NOMO-1 (cell line): Measurements from ENCODE around the gene RFX1.
A peak's percentile ranks its signal among the peaks of the same experiment; 100 is the strongest.
"Not testable (repeated sequence)": the region's sequence is repeated elsewhere in the genome, so short reads cannot be mapped to it uniquely, and the experiment has no call there.

Experiments
- DNase-seq, 2 experiments: peaks; one replicate each; lab custom pipeline; 2025; ENCODE audit not compliant: unreplicated experiment in 2 of 2; lab: John Stamatoyannopoulos, UW

The RFX1 gene

GRCh38 chr19:13938301-13939064, 67.6 kb downstream of the RFX1 start, which contains the start of gene PODNL1:
PODNL1 (minus strand) TSS chr19:13938417; CDS start chr19:13938181, 236 bp downstream.
- no peak for DNase-seq

DNA sequence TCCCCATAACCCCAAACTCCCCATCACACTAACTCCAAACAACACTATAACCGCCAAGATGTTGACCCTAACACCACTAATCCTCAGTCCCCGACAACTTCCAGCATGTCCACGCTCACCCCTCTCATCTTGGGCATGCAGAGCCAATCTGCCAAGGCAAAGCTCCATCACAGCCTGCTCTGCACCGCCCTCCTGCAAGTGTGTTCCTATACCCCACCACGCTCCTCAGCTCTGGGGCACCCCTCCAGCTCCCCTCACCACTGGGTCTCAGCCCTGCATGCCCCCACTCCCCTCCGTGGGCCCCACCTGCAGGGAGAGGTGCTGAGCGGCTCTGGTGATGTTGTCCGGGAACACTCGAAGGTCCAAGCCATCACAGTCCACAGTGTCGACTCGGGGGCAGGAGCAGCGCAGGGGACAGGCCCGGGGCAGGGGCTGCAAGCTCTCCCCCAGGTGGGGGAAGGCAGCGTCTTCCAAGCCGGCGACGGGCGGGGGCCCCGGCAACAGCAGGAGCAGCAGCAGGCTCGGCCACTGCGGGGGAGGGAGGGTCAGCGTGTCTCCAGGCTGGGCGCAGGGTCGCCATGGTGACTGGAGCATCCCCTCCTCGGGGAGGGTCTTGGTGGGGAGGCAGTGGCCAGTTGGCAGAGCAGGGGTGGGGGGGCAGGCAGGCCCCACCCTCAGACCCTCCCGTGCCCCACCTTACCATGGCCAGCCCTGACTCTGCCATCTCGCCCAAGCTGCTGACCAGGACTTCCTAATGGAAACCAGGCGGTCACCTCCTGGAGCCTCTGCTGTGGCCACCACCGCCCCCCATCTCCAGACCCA, 68.4 kb downstream of the RFX1 start:
- no peak for DNase-seq

- DNase-seq = no peak
These were observed 70.2 kb downstream of the RFX1 start for GRCh38 chr19:13935765-13936510.

GRCh38 chr19:13934785-13935109, 71.4 kb downstream of the RFX1 start:
- no peak for DNase-seq

DNA sequence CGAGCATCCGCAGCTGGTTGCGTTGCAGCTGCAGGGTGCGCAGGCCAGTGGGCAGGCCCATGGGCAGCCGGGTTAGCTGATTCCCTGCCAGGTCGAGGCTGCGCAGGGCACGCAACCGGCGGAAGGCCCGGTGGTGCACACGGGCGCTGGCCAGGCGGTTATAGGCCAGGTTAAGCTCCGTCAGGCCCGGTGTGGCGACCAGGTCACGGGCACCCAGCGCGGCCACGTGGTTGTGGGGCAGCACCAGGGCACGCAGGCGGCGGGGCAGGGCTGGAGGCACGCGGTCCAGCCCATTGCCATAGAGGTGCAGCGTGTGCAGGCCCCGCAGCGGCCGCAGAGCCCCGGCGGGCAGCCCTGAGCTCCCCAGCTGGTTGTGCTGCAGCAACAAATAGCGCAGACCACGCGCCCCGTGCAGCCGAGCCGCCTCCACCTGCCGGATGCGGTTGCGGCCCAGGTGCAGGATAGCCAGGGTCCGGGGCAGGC, 73.2 kb downstream of the RFX1 start:
- no peak for DNase-seq

DNA sequence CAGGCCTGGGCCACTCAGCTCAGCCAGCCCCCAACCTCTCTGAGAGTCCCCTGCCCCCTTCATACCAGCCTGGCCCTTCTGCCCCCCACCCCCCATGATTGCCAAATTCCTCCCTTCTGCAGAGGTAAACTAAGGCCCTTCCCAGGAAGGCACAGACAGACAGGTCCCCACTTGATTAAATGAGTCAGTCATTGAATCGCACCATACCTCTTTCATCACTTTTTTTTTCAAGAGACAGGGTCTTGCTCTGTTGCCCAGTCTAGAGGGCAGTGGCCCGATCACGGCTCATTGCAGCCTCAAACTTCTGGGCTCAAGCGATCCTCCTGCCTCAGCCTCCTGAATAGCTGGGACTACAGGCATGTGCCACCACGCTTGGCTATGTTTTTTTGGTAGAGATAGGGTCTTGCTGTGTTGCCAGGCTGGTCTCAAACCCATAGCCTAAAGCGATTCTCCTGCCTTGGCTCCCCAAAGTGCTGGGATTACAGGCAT, 73.9 kb downstream of the RFX1 start:
- DNase-seq = no peak

GRCh38 chr19:13931391-13932148, 74.5 kb downstream of the RFX1 start:
- DNase-seq = no peak

DNA sequence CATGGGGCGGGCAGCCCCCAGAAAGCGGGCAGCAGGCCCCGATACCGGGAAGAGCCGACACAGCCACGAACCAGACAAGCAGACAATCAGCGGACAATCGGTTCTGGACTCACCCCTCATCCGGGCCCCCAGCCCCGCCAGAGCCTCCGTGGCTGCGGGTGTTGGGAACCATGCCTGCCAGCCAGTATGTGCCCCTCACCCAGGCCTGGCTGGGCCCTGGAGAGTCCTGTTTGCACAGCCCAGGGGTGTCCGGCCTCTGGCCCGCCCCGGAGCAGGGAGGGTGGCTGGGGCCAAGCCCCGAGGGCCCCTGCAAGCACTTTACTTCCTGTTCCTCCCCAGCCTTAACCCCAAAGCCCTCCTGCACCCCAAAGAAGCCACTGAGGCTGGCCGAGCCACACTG, 75.7 kb downstream of the RFX1 start:
- no peak for DNase-seq

DNA sequence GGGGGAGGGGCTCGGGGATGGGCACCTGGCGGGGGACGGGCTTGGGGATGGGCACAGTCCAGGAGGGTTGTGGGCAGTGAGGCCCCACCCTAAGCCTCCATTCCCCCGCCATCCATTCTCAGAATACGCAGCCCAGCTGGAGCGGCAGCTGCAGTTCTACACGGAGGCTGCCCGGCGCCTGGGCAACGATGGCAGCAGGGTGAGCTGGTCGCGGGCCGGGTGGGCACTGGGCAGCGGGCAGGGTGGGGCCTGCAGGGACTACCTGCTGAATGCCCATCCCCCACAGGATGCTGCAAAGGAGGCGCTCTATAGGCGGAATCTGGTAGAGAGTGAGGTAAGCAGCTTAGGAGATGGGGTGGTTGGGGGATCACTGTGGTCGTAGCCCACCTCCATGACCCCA, 76.2 kb downstream of the RFX1 start:
- DNase-seq = no peak

- no peak for DNase-seq
These were observed 76.8 kb downstream of the RFX1 start for GRCh38 chr19:13929340-13929739.

DNA sequence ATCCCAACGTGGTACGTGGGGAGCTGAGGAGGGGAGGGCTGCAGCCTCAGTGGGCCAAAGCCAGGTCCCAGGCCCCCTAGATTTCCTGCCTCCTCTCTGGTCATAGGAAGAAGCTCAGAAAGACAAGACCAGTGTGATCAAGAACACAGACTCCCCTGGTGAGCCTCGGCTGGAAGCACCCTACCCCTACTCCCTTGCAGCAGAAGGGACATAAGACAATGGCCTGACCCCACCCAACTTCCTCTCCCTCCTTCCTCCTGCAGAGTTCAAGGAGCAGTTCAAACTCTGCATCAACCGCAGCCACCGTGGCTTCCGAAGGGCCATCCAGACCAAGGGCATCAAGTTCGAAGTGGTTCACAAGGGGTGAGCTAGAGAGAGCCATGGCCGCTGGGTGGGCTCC, 79.4 kb downstream of the RFX1 start:
- no peak for DNase-seq

- no peak for DNase-seq
These were observed 80.1 kb downstream of the RFX1 start for GRCh38 chr19:13926010-13926409.

GRCh38 chr19:13923194-13923987, 82.7 kb downstream of the RFX1 start:
- no peak for DNase-seq

GRCh38 chr19:13922118-13922517, 84.0 kb downstream of the RFX1 start:
- not testable (repeated sequence) for DNase-seq

DNA sequence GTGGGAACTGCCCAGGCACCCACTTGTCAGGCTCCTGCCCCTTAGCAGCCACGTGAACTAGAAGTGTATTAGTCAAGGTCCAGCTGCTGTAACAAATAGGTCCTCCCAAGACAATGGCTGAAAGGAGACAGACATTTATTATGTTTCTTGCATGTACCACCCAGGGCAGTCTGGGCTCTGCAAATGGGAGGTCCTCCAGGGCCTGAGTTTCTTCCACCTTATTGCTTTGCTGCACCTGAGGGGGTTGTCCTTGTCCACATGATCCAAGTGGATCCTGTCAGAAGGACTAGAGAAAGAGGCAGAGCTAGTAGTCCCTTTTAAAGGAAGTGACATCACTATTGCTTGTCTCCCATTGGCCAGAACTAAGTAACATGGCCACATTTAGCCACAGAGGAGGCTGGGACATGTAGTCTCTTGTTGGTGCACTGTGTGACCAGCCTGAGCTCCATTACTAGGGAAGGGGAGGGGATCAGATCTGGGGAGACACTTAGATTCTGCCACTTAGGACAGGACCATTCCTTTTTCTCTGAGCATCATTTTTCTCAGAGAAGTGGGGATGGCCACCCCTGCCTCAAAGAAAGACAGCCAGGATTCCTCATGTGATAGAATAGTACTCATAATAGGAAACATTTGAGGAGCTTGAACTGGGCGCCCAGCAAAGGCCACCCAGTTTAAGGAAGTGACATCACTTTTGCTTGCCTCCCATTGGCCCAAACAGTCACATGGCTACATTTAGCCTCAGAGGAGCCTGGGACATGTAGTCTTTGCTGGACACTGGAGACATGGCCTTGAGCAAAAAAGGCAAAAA, 85.0 kb downstream of the RFX1 start:
- DNase-seq = peak; percentile 6 to 35

GRCh38 chr19:13920524-13920923, 85.6 kb downstream of the RFX1 start:
- no peak for DNase-seq

DNA sequence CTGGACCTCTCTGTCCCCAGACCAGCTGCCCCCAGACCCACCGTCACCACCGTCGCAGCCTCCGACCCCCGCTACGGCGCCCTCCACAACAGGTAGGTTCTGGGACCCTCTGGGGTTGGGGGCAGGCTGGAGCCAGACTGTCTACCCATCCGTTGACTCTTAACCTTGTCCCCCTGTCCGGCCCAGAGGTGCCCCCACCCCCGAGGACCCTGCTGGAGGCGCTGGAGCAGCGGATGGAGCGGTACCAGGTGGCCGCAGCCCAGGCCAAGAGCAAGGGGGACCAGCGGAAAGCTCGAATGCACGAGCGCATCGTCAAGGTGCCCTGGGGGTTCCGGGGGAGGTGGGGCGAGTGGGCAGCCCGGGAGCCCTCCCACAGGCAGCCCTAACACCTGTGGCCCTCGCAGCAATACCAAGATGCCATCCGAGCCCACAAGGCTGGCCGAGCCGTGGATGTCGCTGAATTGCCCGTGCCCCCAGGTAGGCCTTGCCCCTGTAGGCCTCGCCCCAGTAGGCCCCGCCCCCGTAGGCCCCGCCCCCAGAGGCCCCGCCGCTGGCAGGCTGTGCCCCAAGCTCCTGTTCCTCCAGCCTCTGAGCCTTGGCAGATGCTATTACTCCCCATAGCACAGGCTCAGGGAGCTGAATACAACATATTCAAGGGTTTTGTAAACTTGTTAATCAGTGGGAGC, 87.3 kb downstream of the RFX1 start:
- DNase-seq = no peak

GRCh38 chr19:13917888-13918406, 88.2 kb downstream of the RFX1 start:
- no peak for DNase-seq
